ENCODE measurements around the gene SLC16A3.

The SLC16A3 gene

DNA sequence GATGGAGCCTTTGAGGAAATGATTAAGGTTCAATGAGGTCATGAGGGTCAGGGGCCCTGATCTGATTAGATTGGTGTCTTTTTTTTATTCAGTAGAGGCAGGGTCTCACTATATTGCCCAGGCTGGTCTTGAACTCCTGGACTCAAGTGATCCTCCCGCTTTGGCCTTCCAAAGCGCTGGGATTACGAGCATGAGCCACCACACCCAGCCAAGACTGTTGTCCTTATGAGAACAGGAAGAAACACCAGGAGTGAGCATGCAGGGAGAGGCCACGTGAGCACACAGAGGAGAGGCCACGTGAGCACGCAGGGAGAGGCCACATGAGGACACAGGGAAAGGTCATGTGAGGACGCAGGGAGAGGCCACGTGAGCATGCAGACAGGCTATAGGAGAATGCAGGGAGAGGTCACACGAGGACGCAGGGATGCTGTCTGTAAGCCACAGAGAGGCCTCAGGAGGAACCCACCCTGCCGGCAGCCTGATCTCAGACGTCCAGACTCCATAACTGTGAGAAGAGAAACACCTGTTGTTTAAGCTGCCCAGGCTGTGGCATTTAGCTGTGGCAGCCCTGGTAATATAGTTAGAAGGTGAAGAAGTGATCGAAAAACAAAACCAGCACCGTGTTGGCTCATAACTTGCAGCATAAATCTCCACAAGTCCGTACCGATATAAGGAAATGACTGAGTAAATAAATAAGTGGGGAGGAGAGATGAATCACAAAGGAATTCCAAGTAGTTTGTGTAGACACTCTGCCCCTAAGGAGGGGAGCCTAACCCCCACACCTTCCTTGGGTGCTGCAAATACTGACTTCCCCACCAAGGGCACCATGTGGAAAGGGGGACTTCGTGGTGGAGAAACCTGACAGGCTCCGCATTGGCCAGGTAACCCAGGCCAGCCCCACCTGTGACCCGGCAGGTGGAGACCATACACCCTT, 59.3 kb downstream of the SLC16A3 start:
- DNase-seq, result no peak
